A549 (cell line): Measurements from ENCODE around the gene PLXNB3.

ENCODE experiments used
- CHD4 ChIP-seq: fragments of 200-600 bp; sonication (generic); IDR thresholded peaks from 2 replicates; pipeline ENCODE4 v1.6.1; 2016; ENCODE audit warnings: antibody characterized with exemption, mild to moderate bottlenecking, borderline replicate concordance
- EP300 ChIP-seq, 2 experiments: fragments of >200 bp; sonication (Bioruptor Twin); formaldehyde crosslinking; IDR thresholded peaks; 2 replicates in 1 of 2; 3 replicates in 1 of 2; pipeline ENCODE4 v1.6.1; 2016 to 2017
- FOXS1 ChIP-seq: fragments of 250-450 bp; sonication (Bioruptor Pico); IDR thresholded peaks from 2 replicates; pipeline ENCODE4 v1.5.0; 2020; ENCODE audit warnings: mild to moderate bottlenecking, moderate library complexity
- HDAC2 ChIP-seq: fragments of 200-600 bp; sonication (generic); IDR thresholded peaks from 2 replicates; pipeline ENCODE4 v1.6.1; 2016
- MAZ ChIP-seq: fragments of 150-350 bp; IDR thresholded peaks from 2 replicates; pipeline ENCODE4 v1.6.1; 2014; ENCODE audit warnings: antibody characterized with exemption, low read depth, low read length, borderline replicate concordance
- REST ChIP-seq: fragments of 200-600 bp; sonication (generic); IDR thresholded peaks from 2 replicates; pipeline ENCODE4 v1.6.1; 2016; ENCODE audit warnings: antibody characterized with exemption, mild to moderate bottlenecking, moderate library complexity
- RFX5 ChIP-seq: fragments of 450-650 bp; IDR thresholded peaks from 2 replicates; pipeline ENCODE4 v1.7.1; 2014; ENCODE audit warnings: antibody characterized with exemption, mild to moderate bottlenecking, moderate library complexity
- TF ChIP-seq, protein P1 (sequence below): fragments of >200 bp; sonication (Bioruptor Twin); formaldehyde crosslinking; IDR thresholded peaks from 3 replicates; pipeline ENCODE4 v1.5.1; 2016
- TF ChIP-seq, protein P2 (sequence below): IDR thresholded peaks from 2 replicates; pipeline ENCODE4 v1.6.1; 2012
- TF ChIP-seq, protein P3 (sequence below): fragments of >200 bp; sonication (Bioruptor Twin); formaldehyde crosslinking; IDR thresholded peaks from 3 replicates; pipeline ENCODE4 v1.6.1; 2016

DNA sequence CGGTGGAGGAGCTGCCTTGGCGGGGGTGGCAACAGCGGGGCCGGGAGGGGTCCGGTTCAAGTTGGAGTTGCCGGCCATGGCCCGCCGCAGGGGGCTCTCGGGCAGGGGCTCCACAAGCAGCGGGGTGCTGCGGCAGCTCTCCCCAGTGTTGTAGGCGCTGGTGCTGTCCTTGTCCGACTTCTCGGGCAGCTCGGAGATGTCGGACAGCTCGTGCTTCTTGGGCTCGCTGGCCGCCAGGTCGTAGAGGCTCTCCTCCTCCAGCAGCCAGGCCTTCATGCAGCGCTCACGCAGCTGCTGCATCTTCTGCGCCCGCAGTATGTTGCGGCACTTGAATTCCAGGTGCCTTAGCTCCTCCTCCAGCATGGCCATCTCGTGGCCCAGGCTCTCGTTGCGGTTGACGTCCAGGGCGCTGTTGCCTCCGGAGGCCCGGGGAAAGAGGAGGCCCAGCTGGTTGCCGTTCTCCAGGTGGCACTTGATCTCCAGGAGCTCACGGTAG lies 40.1 kb downstream of the PLXNB3 start:
- TF ChIP-seq, protein P1, sequence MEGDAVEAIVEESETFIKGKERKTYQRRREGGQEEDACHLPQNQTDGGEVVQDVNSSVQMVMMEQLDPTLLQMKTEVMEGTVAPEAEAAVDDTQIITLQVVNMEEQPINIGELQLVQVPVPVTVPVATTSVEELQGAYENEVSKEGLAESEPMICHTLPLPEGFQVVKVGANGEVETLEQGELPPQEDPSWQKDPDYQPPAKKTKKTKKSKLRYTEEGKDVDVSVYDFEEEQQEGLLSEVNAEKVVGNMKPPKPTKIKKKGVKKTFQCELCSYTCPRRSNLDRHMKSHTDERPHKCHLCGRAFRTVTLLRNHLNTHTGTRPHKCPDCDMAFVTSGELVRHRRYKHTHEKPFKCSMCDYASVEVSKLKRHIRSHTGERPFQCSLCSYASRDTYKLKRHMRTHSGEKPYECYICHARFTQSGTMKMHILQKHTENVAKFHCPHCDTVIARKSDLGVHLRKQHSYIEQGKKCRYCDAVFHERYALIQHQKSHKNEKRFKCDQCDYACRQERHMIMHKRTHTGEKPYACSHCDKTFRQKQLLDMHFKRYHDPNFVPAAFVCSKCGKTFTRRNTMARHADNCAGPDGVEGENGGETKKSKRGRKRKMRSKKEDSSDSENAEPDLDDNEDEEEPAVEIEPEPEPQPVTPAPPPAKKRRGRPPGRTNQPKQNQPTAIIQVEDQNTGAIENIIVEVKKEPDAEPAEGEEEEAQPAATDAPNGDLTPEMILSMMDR = no peak
- TF ChIP-seq REST (no peak), CHD4 (no peak), FOXS1 (no peak), RFX5 (no peak), MAZ (no peak), HDAC2 (no peak), EP300 (IDR thresholded peaks at IDR 0.05) (no peak)
- TF ChIP-seq, protein P2, sequence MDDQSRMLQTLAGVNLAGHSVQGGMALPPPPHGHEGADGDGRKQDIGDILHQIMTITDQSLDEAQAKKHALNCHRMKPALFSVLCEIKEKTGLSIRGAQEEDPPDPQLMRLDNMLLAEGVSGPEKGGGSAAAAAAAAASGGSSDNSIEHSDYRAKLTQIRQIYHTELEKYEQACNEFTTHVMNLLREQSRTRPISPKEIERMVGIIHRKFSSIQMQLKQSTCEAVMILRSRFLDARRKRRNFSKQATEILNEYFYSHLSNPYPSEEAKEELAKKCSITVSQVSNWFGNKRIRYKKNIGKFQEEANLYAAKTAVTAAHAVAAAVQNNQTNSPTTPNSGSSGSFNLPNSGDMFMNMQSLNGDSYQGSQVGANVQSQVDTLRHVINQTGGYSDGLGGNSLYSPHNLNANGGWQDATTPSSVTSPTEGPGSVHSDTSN = no peak
- TF ChIP-seq, protein P3, sequence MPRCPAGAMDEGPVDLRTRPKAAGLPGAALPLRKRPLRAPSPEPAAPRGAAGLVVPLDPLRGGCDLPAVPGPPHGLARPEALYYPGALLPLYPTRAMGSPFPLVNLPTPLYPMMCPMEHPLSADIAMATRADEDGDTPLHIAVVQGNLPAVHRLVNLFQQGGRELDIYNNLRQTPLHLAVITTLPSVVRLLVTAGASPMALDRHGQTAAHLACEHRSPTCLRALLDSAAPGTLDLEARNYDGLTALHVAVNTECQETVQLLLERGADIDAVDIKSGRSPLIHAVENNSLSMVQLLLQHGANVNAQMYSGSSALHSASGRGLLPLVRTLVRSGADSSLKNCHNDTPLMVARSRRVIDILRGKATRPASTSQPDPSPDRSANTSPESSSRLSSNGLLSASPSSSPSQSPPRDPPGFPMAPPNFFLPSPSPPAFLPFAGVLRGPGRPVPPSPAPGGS = no peak
